Measurements from ENCODE around the gene ERFE. TPM values are rescaled to one million over a fixed set of nuclear protein-coding genes. Genes with fewer than 3 reads are reported as not detected.
"Not testable (repeated sequence)": the region's sequence is repeated elsewhere in the genome, so short reads cannot be mapped to it uniquely, and the experiment has no call there.

ERFE gene, protein sequence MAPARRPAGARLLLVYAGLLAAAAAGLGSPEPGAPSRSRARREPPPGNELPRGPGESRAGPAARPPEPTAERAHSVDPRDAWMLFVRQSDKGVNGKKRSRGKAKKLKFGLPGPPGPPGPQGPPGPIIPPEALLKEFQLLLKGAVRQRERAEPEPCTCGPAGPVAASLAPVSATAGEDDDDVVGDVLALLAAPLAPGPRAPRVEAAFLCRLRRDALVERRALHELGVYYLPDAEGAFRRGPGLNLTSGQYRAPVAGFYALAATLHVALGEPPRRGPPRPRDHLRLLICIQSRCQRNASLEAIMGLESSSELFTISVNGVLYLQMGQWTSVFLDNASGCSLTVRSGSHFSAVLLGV
- 10 to 100 TPM in 1 of 4 donors, 1 to 10 TPM in 3; 1.8 to 18.2 (median 4.5) TPM for total RNA-seq
- 10 to 100 TPM in 1 of 3 donors, 1 to 10 TPM in 2; 1.4 to 15.4 (median 1.7) TPM for polyA plus RNA-seq
- long read RNA-seq, donor 1, transcript ERFE-207 (8 exons, 1,065 nt), result major isoform, 5 of 12 reads
- long read RNA-seq, donor 1, partial matches to known transcripts, result 3 of 12 reads
- long read RNA-seq, donor 1, other reads (novel, unspliced or antisense), result 4 of 12 reads
- long read RNA-seq, donor 2, partial matches to known transcripts, result 1 of 3 reads
- long read RNA-seq, donor 2, other reads (novel, unspliced or antisense), result 1 of 3 reads

GRCh38 chr2:238158509-238159070 is at the start of gene ERFE:
Gene ERFE, plus strand, starts transcription at chr2:238158970. Its CDS starts 38 bp downstream, at chr2:238159008.
- H3K4me3 ChIP-seq, result peak within 1 kb of the TSS; percentile 49
- peak; percentile 49 for TF ChIP-seq CTCF (IDR thresholded peaks at IDR 0.05)
- peaks cover 28% of the 10 kb centered on the region for H3K4me1 ChIP-seq
- no peaks in the 10 kb centered on the region for H3K9me3 ChIP-seq
- intact Hi-C loops (cut with DNase I), result no loop called here
- ATAC-seq (peak; percentile 29 to 42 (median 31)), DNase-seq (peak; percentile 43 to 77)
- peaks cover 0 to 21% (median 5%) of the 10 kb centered on the region in 3 donors for H3K27me3 ChIP-seq (ENCODE audit: insufficient read depth in 3 of 3, low read length in 2 of 3)
- H3K36me3 ChIP-seq (ENCODE audit: insufficient read depth in 1 of 2, low read depth in 1 of 2), result no peaks in the 10 kb centered on the region
- H3K27ac ChIP-seq, result peak within 1 kb of the TSS; percentile 16
- 7 to 17% (median 8%) methylated on average over 15 to 58 of the region's 61 CpGs for WGBS, 3 donors

DNA sequence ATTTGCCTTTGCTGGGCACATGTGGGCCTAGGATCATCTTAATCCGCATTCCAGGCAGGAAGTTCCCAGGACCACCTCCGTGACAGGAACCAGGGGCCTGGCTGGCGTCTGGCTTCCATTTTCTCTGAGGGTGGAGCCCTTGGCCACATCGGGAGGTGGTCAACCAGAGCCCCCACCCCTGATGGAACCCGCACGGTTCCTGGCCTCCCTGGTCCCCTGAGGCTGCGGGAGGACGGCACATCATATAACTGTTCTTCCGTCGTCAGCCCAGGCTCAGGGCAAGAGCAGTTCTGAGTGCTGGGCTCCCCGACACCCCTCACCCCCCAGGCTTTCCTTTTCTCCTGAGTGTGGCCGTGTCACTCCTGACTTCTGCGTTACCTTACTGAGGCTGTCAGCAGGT is 45.2 kb upstream of the ERFE start:
- no peaks in the 10 kb centered on the region for H3K36me3 ChIP-seq (ENCODE audit: insufficient read depth in 1 of 2, low read depth in 1 of 2)
- no peak for ATAC-seq
- peaks cover 3% of the 10 kb centered on the region for H3K9me3 ChIP-seq
- 89 to 94% (median 94%) methylated on average over 13 of the region's 13 CpGs for WGBS, 3 donors
- peaks cover 3% of the 10 kb centered on the region for H3K4me1 ChIP-seq
- intact Hi-C loops (cut with DNase I), result no loop called here
- no peak overlapping the region for H3K27ac ChIP-seq
- TF ChIP-seq CTCF (IDR thresholded peaks at IDR 0.05), result no peak
- H3K27me3 ChIP-seq (ENCODE audit: insufficient read depth in 3 of 3, low read length in 2 of 3), result no peaks in the 10 kb centered on the region
- no peak for DNase-seq
- no peak overlapping the region for H3K4me3 ChIP-seq

GRCh38 chr2:238114331-238114841 is 44.4 kb upstream of the ERFE start:
- Histone ChIP-seq H3K36me3 (ENCODE audit: insufficient read depth in 1 of 2, low read depth in 1 of 2) (no peaks in the 10 kb centered on the region), H3K9me3 (peaks cover 3% of the 10 kb centered on the region), H3K4me3 (no peak overlapping the region), H3K4me1 (no peaks in the 10 kb centered on the region), H3K27ac (no peak overlapping the region), H3K27me3 (ENCODE audit: insufficient read depth in 3 of 3, low read length in 2 of 3) (no peaks in the 10 kb centered on the region)
- TF ChIP-seq CTCF (IDR thresholded peaks at IDR 0.05), result no peak
- DNase-seq, result peak in 1 of 2 donors; percentile 37
- ATAC-seq, result no peak
- intact Hi-C loops (cut with DNase I), result no loop called here
- 76 to 86% (median 83%) methylated on average over 16 of the region's 16 CpGs for WGBS, 3 donors

- WGBS, 3 donors, result 88 to 92% (median 91%) methylated on average over 32 of the region's 32 CpGs
- Histone ChIP-seq H3K27me3 (ENCODE audit: insufficient read depth in 3 of 3, low read length in 2 of 3) (no peaks in the 10 kb centered on the region), H3K4me1 (no peaks in the 10 kb centered on the region), H3K27ac (no peak overlapping the region), H3K36me3 (ENCODE audit: insufficient read depth in 1 of 2, low read depth in 1 of 2) (no peaks in the 10 kb centered on the region), H3K9me3 (peaks cover 3% of the 10 kb centered on the region), H3K4me3 (no peak overlapping the region)
- ATAC-seq (no peak), DNase-seq (peak; percentile 10 to 42)
- no peak for TF ChIP-seq CTCF (IDR thresholded peaks at IDR 0.05)
- intact Hi-C loops (cut with DNase I), result no loop called here
Measured at GRCh38 chr2:238114851-238115660, 43.7 kb upstream of the ERFE start.

GRCh38 chr2:238115709-238116108 is 43.1 kb upstream of the ERFE start:
- H3K4me3 ChIP-seq; H3K27ac ChIP-seq; intact Hi-C loops (cut with DNase I); H3K36me3 ChIP-seq (ENCODE audit: insufficient read depth in 1 of 2, low read depth in 1 of 2); H3K9me3 ChIP-seq; H3K4me1 ChIP-seq; H3K27me3 ChIP-seq (ENCODE audit: insufficient read depth in 3 of 3, low read length in 2 of 3); ATAC-seq: not testable (repeated sequence)
- WGBS, 3 donors, result 94 to 95% (median 94%) methylated on average over 12 of the region's 12 CpGs
- peak in 1 of 2 donors; percentile 15 for DNase-seq

Data from psoas muscle (tissue), 8 donors.